Measurements from ENCODE around the gene YPEL1. TPM values are rescaled to one million over a fixed set of nuclear protein-coding genes. Genes with fewer than 3 reads are reported as not detected.
"Not testable (repeated sequence)": the region's sequence is repeated elsewhere in the genome, so short reads cannot be mapped to it uniquely, and the experiment has no call there.

Gene YPEL1
- total and polyA plus RNA-seq, 12 donors, result 1.5 to 14.6 (median 7.6) TPM

DNA sequence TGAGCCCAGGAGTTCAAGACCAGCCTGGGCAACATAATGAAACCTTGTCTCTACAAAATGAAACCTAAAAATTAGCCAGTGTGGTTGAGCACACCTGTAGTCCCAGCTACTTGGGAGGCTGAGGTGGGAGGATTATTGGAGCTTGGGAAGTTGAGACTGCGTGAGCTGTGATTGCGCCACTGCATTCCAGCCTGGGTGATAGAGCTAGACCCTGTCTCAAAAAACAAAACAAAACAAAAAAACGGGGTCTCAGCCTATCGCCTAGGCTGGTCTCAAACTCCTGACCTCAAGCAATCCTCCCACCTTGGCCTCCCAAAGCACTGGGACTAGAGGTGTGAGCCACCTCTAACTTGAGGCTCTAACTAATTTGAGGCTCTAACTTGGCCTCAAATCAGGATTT, 56.2 kb downstream of the YPEL1 start:
- Histone ChIP-seq H3K4me3 (no peak overlapping the region), H3K27me3 (no peaks in the 10 kb centered on the region), H3K27ac (no peak overlapping the region), H3K36me3 (peaks cover 0 to 75% (median 35%) of the 10 kb centered on the region in 9 donors), H3K9me3 (no peaks in the 10 kb centered on the region), H3K4me1 (no peaks in the 10 kb centered on the region)
- ATAC-seq (no peak), DNase-seq (no peak)
- TF ChIP-seq, protein P1, sequence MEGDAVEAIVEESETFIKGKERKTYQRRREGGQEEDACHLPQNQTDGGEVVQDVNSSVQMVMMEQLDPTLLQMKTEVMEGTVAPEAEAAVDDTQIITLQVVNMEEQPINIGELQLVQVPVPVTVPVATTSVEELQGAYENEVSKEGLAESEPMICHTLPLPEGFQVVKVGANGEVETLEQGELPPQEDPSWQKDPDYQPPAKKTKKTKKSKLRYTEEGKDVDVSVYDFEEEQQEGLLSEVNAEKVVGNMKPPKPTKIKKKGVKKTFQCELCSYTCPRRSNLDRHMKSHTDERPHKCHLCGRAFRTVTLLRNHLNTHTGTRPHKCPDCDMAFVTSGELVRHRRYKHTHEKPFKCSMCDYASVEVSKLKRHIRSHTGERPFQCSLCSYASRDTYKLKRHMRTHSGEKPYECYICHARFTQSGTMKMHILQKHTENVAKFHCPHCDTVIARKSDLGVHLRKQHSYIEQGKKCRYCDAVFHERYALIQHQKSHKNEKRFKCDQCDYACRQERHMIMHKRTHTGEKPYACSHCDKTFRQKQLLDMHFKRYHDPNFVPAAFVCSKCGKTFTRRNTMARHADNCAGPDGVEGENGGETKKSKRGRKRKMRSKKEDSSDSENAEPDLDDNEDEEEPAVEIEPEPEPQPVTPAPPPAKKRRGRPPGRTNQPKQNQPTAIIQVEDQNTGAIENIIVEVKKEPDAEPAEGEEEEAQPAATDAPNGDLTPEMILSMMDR (IDR thresholded peaks at IDR 0.05), result no peak
- 87 to 97% methylated on average over 4 of the region's 4 CpGs for WGBS, 2 donors
- intact Hi-C loops (cut with DNase I), result no loop called here

DNA sequence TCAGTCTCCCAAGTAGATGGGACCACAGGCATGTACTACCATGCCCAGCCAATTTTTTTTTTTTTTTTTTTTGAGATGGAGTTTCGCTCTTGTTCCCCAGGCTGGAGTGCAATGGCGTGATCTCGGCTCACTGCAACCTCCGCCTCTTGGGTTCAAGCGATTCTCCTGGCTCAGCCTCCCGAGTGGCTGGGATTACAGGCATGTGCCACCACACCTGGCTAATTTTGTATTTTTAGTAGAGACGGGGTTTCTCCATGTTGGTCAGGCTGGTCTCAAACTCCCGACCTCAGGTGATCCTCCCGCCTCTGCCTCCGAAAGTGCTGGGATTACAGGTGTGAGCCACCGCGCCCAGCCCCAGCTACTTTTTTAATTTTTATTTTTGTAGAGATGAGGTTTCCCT, 56.8 kb downstream of the YPEL1 start:
- 97% methylated on average over 12 of the region's 12 CpGs for WGBS, 2 donors
- H3K4me1 ChIP-seq; H3K27me3 ChIP-seq; H3K27ac ChIP-seq; ATAC-seq; H3K4me3 ChIP-seq; intact Hi-C loops (cut with DNase I); H3K9me3 ChIP-seq; DNase-seq: not testable (repeated sequence)
- H3K36me3 ChIP-seq, result peaks cover 0 to 76% (median 33%) of the 10 kb centered on the region in 9 donors

DNA sequence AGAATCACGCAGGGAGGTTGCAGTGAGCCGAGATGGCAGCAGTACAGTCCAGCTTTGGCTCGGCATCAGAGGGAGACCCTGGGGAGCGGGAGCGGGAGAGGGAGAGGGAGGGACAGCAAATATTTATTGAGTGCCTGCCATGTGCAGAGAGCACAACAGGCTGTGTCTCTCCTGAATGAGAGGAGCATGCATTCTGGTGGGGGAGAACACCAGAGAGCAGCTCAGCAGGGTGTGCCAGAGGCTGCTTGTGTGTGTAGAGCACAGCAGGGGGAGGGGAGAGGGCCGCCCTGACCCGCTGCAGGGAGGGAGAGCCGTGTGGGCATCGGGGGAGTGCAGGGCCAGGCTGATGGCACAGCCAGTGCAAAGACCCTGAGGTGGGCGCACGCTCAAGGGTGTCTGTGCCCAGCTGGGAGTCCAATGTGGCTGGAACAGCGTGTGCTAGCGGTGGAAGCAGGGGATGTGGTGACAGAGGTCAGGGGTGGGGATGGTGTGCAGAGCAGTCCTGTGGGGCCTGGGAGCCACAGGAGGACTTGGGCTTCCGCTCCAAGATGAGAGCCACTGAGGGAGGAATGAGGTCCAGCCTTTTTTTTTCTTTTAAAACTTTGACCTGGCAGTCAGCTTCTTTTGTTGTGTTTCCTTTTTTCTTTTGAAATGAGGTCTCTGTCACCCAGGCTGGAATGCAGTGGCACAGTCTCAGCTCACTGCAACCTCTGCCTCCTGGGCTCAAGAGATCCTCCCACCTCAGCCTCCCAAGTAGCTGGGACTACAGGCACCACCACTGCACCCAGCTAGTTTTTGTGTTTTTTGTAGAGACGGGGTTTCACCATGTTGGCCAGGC, 57.8 kb downstream of the YPEL1 start:
- TF ChIP-seq, protein P1 (IDR thresholded peaks at IDR 0.05), result no peak
- no peak overlapping the region for H3K4me3 ChIP-seq
- H3K9me3 ChIP-seq, result no peaks in the 10 kb centered on the region
- H3K27ac ChIP-seq, result no peak overlapping the region
- intact Hi-C loops (cut with DNase I), result no loop called here
- no peak for DNase-seq
- peaks cover 0 to 76% (median 31%) of the 10 kb centered on the region in 9 donors for H3K36me3 ChIP-seq
- H3K4me1 ChIP-seq, result no peaks in the 10 kb centered on the region
- WGBS, 2 donors, result 82 to 85% methylated on average over 15 of the region's 15 CpGs
- ATAC-seq, result peak in 3 of 8 donors; percentile 17 to 23 (median 18)
- H3K27me3 ChIP-seq, result no peaks in the 10 kb centered on the region

DNA sequence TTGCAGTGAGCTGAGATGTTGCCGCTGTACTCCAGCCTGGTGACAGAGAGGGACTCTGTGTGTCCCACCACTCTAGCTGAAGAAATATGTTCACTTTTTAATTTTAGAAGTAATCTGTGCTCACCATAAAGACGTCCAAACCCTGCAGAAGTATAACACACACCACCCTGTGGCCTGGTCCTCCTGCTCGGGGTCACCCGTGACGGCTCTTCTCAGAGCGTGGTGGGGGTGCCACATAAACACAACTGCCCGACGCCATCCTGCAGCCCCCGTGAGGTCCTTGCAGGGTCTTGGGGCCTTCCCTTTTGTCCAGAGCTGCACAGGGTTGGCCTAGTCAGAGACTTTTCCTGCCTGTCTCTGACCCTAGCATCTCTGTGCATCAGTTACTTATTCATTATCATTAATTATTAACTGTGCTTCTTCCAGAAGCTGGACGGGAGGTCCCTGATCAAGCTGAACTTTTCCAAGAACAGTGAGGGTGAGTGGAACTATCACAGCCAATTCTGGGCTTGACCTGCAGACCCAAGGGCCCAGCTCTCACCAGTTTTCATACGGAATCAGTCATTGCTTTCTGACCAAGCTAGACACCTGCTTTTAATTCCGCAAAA, 60.9 kb downstream of the YPEL1 start:
- intact Hi-C loops (cut with DNase I), result loop anchor here in 1 of 10 donors (5.0 kb wide), 1 partner anchor 37 kb away; no protein-coding TSS in a partner anchor
- no peak for DNase-seq
- 97% methylated on average over 12 of the region's 12 CpGs for WGBS, 2 donors
- Histone ChIP-seq H3K36me3 (peaks cover 0 to 81% (median 35%) of the 10 kb centered on the region in 9 donors), H3K4me3 (no peak overlapping the region), H3K27me3 (no peaks in the 10 kb centered on the region), H3K9me3 (no peaks in the 10 kb centered on the region), H3K4me1 (peaks cover 0 to 12% (median 0%) of the 10 kb centered on the region in 9 donors), H3K27ac (no peak overlapping the region)
- ATAC-seq, result no peak
- TF ChIP-seq, protein P1 (IDR thresholded peaks at IDR 0.05), result no peak

All from heart right ventricle (tissue), 16 donors.